Adrenal gland (tissue), 12 donors: ENCODE results near the gene BTBD7. TPM values are rescaled to one million over a fixed set of nuclear protein-coding genes. Genes with fewer than 3 reads are reported as not detected.

Experiments
- DNase-seq, 7 donors: peaks; one replicate each; pipeline ENCODE4 v3.0.0-alpha.2; 2019 to 2020
- H3K27ac ChIP-seq, 5 donors: fragments of 200-600 bp; sonication (generic) in 4 of 5; 1 replicate in 3 of 5; 2 replicates in 2 of 5; pipeline versions ENCODE4 v1.5.1 to v1.8.0; 2016 to 2020; ENCODE audit warnings: mild to moderate bottlenecking in 1 of 5
- H3K27me3 ChIP-seq: fragments of 200-600 bp; 2 replicates; pipeline ENCODE4 v1.8.0; 2021
- H3K36me3 ChIP-seq, 2 donors: fragments of 200-600 bp; replicated peaks in 1 of 2; 1 replicate in 1 of 2; 2 replicates in 1 of 2; pipeline versions ENCODE4 v1.5.1 to v1.8.0; 2018 to 2022
- H3K4me1 ChIP-seq, 2 donors: fragments of 200-600 bp; replicated peaks in 1 of 2; 1 replicate in 1 of 2; 2 replicates in 1 of 2; pipeline versions ENCODE4 v1.5.1 to v1.8.0; 2018 to 2021
- H3K4me3 ChIP-seq, 4 donors: fragments of 200-600 bp; sonication (generic) in 3 of 4; one replicate each; pipeline ENCODE4 v1.5.1; 2016 to 2018
- H3K9me3 ChIP-seq, 3 donors: fragments of 200-600 bp; sonication (generic) in 1 of 3; replicated peaks in 1 of 3; 1 replicate in 2 of 3; 2 replicates in 1 of 3; pipeline versions ENCODE4 v1.5.1 to v1.8.0; 2016 to 2021
- POLR2A ChIP-seq, 2 donors: fragments of 450-650 bp; IDR thresholded peaks; one replicate each; pipeline ENCODE4 v1.6.1; 2017; ENCODE audit warnings: antibody characterized with exemption in 2 of 2, mild to moderate bottlenecking in 2 of 2, moderate library complexity in 1 of 2
- WGBS, 4 donors: extraction: QIAGEN DNeasy Blood & Tissue Kit in 2 of 4; methylation state at CpG; one replicate each; pipeline versions ENCODE4 v1.1.5 to v1.1.7; 2013 to 2017; 5-methylcytosine and 5-hydroxymethylcytosine counted together
- intact Hi-C, 2 donors: fragments of 100-400 bp; cut with DNase I; formaldehyde crosslinking; loops; one replicate each; pipeline versions ENCODE4 v1.14.1 to v1.15.0; 2022 to 2023
- polyA plus RNA-seq, 3 donors: library from polyadenylated mRNA; stranded (reverse); fragments of 200-250 nt in 2 of 3; fragments of 350-450 nt in 1 of 3; fragmentation: Illumina TruSeq in 1 of 3; extraction: RNeasy Lipid Tissue Mini Kit (QIAGEN cat#74804) in 1 of 3; gene quantifications; one replicate each; pipeline ENCODE4 v1.2.3, GENCODE V29; 2013 to 2014
- total RNA-seq, 9 donors: library from RNA; depleted of rRNA in 4 of 9; stranded (reverse); fragments of >200 nt in 4 of 9; fragments of 120-200 nt in 1 of 9; fragmentation: NEBNext Ultra II Directional in 1 of 9; extraction: Animal tissue kit (Norgen Biotek cat#: 25700) in 1 of 9; gene quantifications; one replicate each; pipeline versions ENCODE4 v1.1.0 to v1.2.4, GENCODE V29; 2013 to 2023
- TF ChIP-seq, protein P1 (sequence below), 6 experiments: fragments of 450-650 bp in 4 of 6; fragments of 200-600 bp in 2 of 6; sonication (generic) in 1 of 6; IDR thresholded peaks; 1 replicate in 5 of 6; 2 replicates in 1 of 6; pipeline versions ENCODE4 v1.5.1 to v1.8.0; 2016 to 2021; ENCODE audit warnings: antibody characterized with exemption in 6 of 6, mild to moderate bottlenecking in 2 of 6, moderate library complexity in 1 of 6
- donor health status: healthy with polysubstance abuse.
- donor health status: Bipolar disorder and iron deficiency.
- donor health status: DM: yes; HTN: yes; CAD: no.
- donor health status: DM: no; HTN: no; CAD: no.
- donor health status: DM: no; HTN: no; CAD: no.
- donor health status: DM: yes; HTN: yes; CAD: no.

Gene BTBD7
- total and polyA plus RNA-seq, 12 donors: 7.4 to 41.0 (median 17.4) TPM

GRCh38 chr14:93331728-93332396 is 974 bp downstream of the BTBD7 start:
- TF ChIP-seq, protein P1, sequence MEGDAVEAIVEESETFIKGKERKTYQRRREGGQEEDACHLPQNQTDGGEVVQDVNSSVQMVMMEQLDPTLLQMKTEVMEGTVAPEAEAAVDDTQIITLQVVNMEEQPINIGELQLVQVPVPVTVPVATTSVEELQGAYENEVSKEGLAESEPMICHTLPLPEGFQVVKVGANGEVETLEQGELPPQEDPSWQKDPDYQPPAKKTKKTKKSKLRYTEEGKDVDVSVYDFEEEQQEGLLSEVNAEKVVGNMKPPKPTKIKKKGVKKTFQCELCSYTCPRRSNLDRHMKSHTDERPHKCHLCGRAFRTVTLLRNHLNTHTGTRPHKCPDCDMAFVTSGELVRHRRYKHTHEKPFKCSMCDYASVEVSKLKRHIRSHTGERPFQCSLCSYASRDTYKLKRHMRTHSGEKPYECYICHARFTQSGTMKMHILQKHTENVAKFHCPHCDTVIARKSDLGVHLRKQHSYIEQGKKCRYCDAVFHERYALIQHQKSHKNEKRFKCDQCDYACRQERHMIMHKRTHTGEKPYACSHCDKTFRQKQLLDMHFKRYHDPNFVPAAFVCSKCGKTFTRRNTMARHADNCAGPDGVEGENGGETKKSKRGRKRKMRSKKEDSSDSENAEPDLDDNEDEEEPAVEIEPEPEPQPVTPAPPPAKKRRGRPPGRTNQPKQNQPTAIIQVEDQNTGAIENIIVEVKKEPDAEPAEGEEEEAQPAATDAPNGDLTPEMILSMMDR (IDR thresholded peaks at IDR 0.05): peak in 2 of 6 experiments; percentile 5 to 8
- TF ChIP-seq POLR2A (IDR thresholded peaks at IDR 0.05): no peak
- peak overlapping the region; percentile 73 to 99 (median 96) for H3K27ac ChIP-seq
- WGBS, 4 donors: 29 to 59% (median 35%) methylated on average over 15 to 21 of the region's 21 CpGs
- no peaks in the 10 kb centered on the region for H3K27me3 ChIP-seq
- DNase-seq: no peak
- peak overlapping the region; percentile 54 to 94 (median 80) for H3K4me3 ChIP-seq
- no peaks in the 10 kb centered on the region for H3K9me3 ChIP-seq
- intact Hi-C loops: loop anchor here in 1 of 2 donors (10.0 kb wide), 1 partner anchor 97 kb away; no protein-coding TSS in a partner anchor
- peaks cover 9 to 28% of the 10 kb centered on the region in 2 donors for H3K4me1 ChIP-seq
- H3K36me3 ChIP-seq: no peaks in the 10 kb centered on the region

DNA sequence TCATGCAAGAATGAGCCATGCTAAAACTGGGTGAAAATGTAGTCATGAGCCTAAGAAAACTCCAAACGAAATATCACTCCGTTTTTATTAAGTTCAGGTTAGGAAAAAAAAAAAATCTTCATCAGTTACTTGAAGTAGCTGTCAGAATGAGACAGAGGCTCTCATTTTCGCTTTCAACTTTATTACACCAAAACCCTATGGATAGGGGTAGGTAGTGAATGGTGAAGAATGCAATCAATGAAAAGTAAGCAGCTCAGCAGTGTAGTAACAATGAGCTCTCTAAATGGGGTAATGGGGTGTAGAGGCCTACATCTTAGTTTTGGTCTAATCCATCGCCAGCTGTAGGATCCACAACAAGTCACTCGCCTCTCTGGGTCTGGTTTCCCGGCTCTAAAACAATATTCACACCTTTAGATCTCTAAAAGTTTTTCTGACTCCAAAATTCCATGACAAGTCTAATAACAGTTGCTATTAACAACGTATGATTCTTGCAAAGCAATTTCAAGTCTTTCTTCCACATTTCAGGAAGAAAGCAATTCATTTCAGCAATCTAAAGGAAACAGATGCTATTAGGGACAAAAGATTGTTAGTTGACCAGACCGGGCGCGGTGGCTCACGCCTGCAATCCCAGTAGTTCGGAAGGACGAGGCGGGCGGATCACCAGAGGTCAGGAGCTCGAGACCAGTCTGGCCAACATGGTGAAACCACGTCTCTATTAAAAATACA is 1.7 kb downstream of the BTBD7 start:
- Histone ChIP-seq H3K9me3 (no peaks in the 10 kb centered on the region), H3K36me3 (no peaks in the 10 kb centered on the region), H3K27me3 (no peaks in the 10 kb centered on the region), H3K27ac (peak overlapping the region in 2 of 5 donors; percentile 96 to 99), H3K4me3 (peak overlapping the region in 1 of 4 donors; percentile 94), H3K4me1 (peaks cover 9 to 28% of the 10 kb centered on the region in 2 donors)
- WGBS, 4 donors: 61 to 74% (median 64%) methylated on average over 17 of the region's 17 CpGs
- peak in 6 of 7 donors; percentile 31 to 73 (median 39) for DNase-seq
- intact Hi-C loops: loop anchor here in 1 of 2 donors (10.0 kb wide), 1 partner anchor 96 kb away; no protein-coding TSS in a partner anchor
- TF ChIP-seq, protein P1 (IDR thresholded peaks at IDR 0.05): no peak
- no peak for TF ChIP-seq POLR2A (IDR thresholded peaks at IDR 0.05)

GRCh38 chr14:93330609-93331000 is 2.2 kb downstream of the BTBD7 start:
- Histone ChIP-seq H3K27me3 (no peaks in the 10 kb centered on the region), H3K27ac (no peak overlapping the region), H3K9me3 (no peaks in the 10 kb centered on the region), H3K4me3 (no peak overlapping the region), H3K36me3 (no peaks in the 10 kb centered on the region), H3K4me1 (peaks cover 9 to 28% of the 10 kb centered on the region in 2 donors)
- no peak for TF ChIP-seq POLR2A (IDR thresholded peaks at IDR 0.05)
- TF ChIP-seq, protein P1 (IDR thresholded peaks at IDR 0.05): no peak
- intact Hi-C loops: loop anchor here in 1 of 2 donors (10.0 kb wide), 1 partner anchor 96 kb away; no protein-coding TSS in a partner anchor
- no peak for DNase-seq
- WGBS, 4 donors: 88 to 96% (median 93%) methylated on average over 2 of the region's 2 CpGs

GRCh38 chr14:93329965-93330608 is 2.7 kb downstream of the BTBD7 start:
- H3K27me3 ChIP-seq: no peaks in the 10 kb centered on the region
- H3K36me3 ChIP-seq: no peaks in the 10 kb centered on the region
- H3K4me1 ChIP-seq: peaks cover 9 to 28% of the 10 kb centered on the region in 2 donors
- H3K4me3 ChIP-seq: no peak overlapping the region
- DNase-seq: no peak
- H3K9me3 ChIP-seq: no peaks in the 10 kb centered on the region
- TF ChIP-seq, protein P1 (IDR thresholded peaks at IDR 0.05): no peak
- no peak for TF ChIP-seq POLR2A (IDR thresholded peaks at IDR 0.05)
- no peak overlapping the region for H3K27ac ChIP-seq
- intact Hi-C loops: loop anchor here in 1 of 2 donors (10.0 kb wide), 1 partner anchor 95 kb away; no protein-coding TSS in a partner anchor
- 75 to 90% (median 81%) methylated on average over 5 of the region's 5 CpGs for WGBS, 4 donors
